GM12878 (cell line): ENCODE measurements around the gene C9orf72. TPM values are rescaled to one million over a fixed set of nuclear protein-coding genes. Genes with fewer than 3 reads are reported as not detected.

ENCODE experiments used
- ATAC-seq: fragments of 200-7000 bp; cut with Tn5 transposase; 3 replicates; pipeline ENCODE4 v1.9.1; 2020; ENCODE audit warnings: mild to moderate bottlenecking, moderate library complexity
- BruUV-seq: library from RNA; stranded (reverse); fragments of 400-500 nt; replicated peaks from 2 replicates; lab custom pipeline; 2021; lab: Mats Ljungman, UMichigan
- CTCF ChIA-PET: fragments of 300-600 bp; sonication (Branson Sonifier 250); formaldehyde crosslinking; extraction: SDS; loops from one replicate; lab custom pipeline; 2021; ENCODE audit warnings: inconsistent platforms; lab: Yijun Ruan, JAX
- POLR2A ChIA-PET: fragments of 350-600 bp; formaldehyde crosslinking; extraction: SDS; loops from one replicate; lab custom pipeline; 2021; ENCODE audit warnings: inconsistent platforms; lab: Charles Lee
- RAD21 ChIA-PET: fragments of 300-600 bp; sonication (Branson Sonifier 250); formaldehyde crosslinking; loops from one replicate; lab custom pipeline; 2023; ENCODE audit warnings: antibody characterized with exemption; ENCODE audit not compliant: unreplicated experiment; lab: Charles Lee
- SMC1A ChIA-PET: fragments of 300-600 bp; sonication (Branson Sonifier 250); formaldehyde crosslinking; loops from one replicate; lab custom pipeline; 2023; ENCODE audit not compliant: unreplicated experiment, uncharacterized antibody; lab: Charles Lee
- DNase-seq: peaks from one replicate; pipeline ENCODE4 v3.0.0-alpha.2; 2011; ENCODE audit warnings: low read depth, low spot score
- FAIRE-seq: peaks from 3 replicates; lab custom pipeline; 2011; peaks lifted over from hg19 to GRCh38; lab: Jason Lieb, UNC
- H2AFZ ChIP-seq: 2 replicates; pipeline ENCODE4 v1.6.0; 2011; ENCODE audit warnings: low read depth, low read length, control low read depth; ENCODE audit not compliant: control insufficient read depth
- H3K27ac ChIP-seq: 2 replicates; pipeline ENCODE4 v1.5.1; 2011; ENCODE audit warnings: control low read depth; ENCODE audit not compliant: control insufficient read depth, insufficient read depth
- H3K27me3 ChIP-seq, 2 experiments: replicated peaks in 1 of 2; 2 replicates each; pipeline versions ENCODE4 v1.6.0 to v1.6.1; 2011; ENCODE audit warnings: low read length in 1 of 2; ENCODE audit not compliant: control insufficient read depth in 2 of 2, insufficient read depth in 2 of 2
- H3K36me3 ChIP-seq, 2 experiments: 2 replicates each; pipeline ENCODE4 v1.5.1; 2011; ENCODE audit warnings: low read length in 1 of 2; ENCODE audit not compliant: control insufficient read depth in 2 of 2, insufficient read depth in 2 of 2
- H3K4me1 ChIP-seq: 2 replicates; pipeline ENCODE4 v1.6.1; 2011; ENCODE audit warnings: mild to moderate bottlenecking, low read length, moderate library complexity, mixed read lengths; ENCODE audit not compliant: control insufficient read depth, insufficient read depth
- H3K4me2 ChIP-seq: 2 replicates; pipeline ENCODE4 v1.6.0; 2011; ENCODE audit warnings: control low read depth; ENCODE audit not compliant: control insufficient read depth, insufficient read depth
- H3K4me3 ChIP-seq: fragments of 200-600 bp; sonication (generic); 2 replicates; pipeline ENCODE4 v1.5.1; 2016
- H3K79me2 ChIP-seq: 2 replicates; pipeline ENCODE4 v1.6.0; 2011; ENCODE audit warnings: low read length; ENCODE audit not compliant: control insufficient read depth, insufficient read depth
- H3K9ac ChIP-seq: 2 replicates; pipeline ENCODE4 v1.8.0; 2011; ENCODE audit warnings: low read length, control low read depth, mixed read lengths; ENCODE audit not compliant: control insufficient read depth, insufficient read depth
- H3K9me3 ChIP-seq: replicated peaks from 3 replicates; pipeline ENCODE4 v1.5.1; 2011; ENCODE audit warnings: mild to moderate bottlenecking, low read length; ENCODE audit not compliant: control insufficient read depth, insufficient read depth
- H4K20me1 ChIP-seq: 2 replicates; pipeline ENCODE4 v1.6.0; 2011; ENCODE audit not compliant: control insufficient read depth, insufficient read depth
- ATF3 ChIP-seq: IDR thresholded peaks from 2 replicates; pipeline ENCODE4 v1.6.1; 2011; ENCODE audit warnings: low read depth, mild to moderate bottlenecking, low read length, moderate library complexity, borderline replicate concordance; ENCODE audit errors: extremely low read depth
- EP300 ChIP-seq, 2 experiments: fragments of 150-350 bp in 1 of 2; IDR thresholded peaks; 2 replicates each; pipeline ENCODE4 v1.6.1; 2011 to 2012; ENCODE audit warnings: low read depth in 2 of 2, low read length in 2 of 2, borderline replicate concordance in 1 of 2, improper control_type of control experiment in 1 of 2, inconsistent platforms in 1 of 2; ENCODE audit not compliant: control insufficient read depth in 1 of 2
- IRF4 ChIP-seq: IDR thresholded peaks from 2 replicates; pipeline ENCODE4 v1.6.1; 2011; ENCODE audit warnings: low read depth, low read length
- JUNB ChIP-seq: IDR thresholded peaks from 2 replicates; pipeline ENCODE4 v1.6.1; 2016; ENCODE audit warnings: antibody characterized with exemption, mild to moderate bottlenecking
- KDM1A ChIP-seq: fragments of 200-600 bp; sonication (generic); IDR thresholded peaks from 2 replicates; pipeline ENCODE4 v1.6.1; 2016; ENCODE audit warnings: borderline replicate concordance
- LARP7 ChIP-seq: fragments of 450-650 bp; IDR thresholded peaks from 2 replicates; pipeline ENCODE4 v1.6.1; 2017; ENCODE audit warnings: mild to moderate bottlenecking
- NR2C2 ChIP-seq: IDR thresholded peaks from 2 replicates; pipeline ENCODE4 v1.6.1; 2011; ENCODE audit warnings: borderline replicate concordance, low read depth; ENCODE audit not compliant: control insufficient read depth, insufficient read length
- NRF1 ChIP-seq: conservative IDR thresholded peaks from 2 replicates; pipeline ENCODE4 v1.6.1; 2011; ENCODE audit warnings: mild to moderate bottlenecking, low read depth, low read length, improper control_type of control experiment
- POLR2A ChIP-seq: IDR thresholded peaks from 2 replicates; pipeline ENCODE4 v1.6.1; 2011; ENCODE audit warnings: low read depth, mild to moderate bottlenecking, low read length
- RCOR1 ChIP-seq: conservative IDR thresholded peaks from 2 replicates; pipeline ENCODE4 v1.6.1; 2012; ENCODE audit warnings: low read depth, low read length, improper control_type of control experiment
- SMC3 ChIP-seq: IDR thresholded peaks from 2 replicates; pipeline ENCODE4 v1.6.1; 2011; ENCODE audit warnings: low read length, improper control_type of control experiment, borderline replicate concordance
- SPI1 ChIP-seq: IDR thresholded peaks from 2 replicates; pipeline ENCODE4 v1.6.1; 2011; ENCODE audit warnings: low read depth, mild to moderate bottlenecking, low read length, moderate library complexity, borderline replicate concordance; ENCODE audit not compliant: insufficient read depth
- SUZ12 ChIP-seq: fragments of 200-600 bp; sonication (generic); IDR thresholded peaks from one replicate; pipeline ENCODE4 v1.6.1; 2018; ENCODE audit warnings: antibody characterized with exemption, mild to moderate bottlenecking; ENCODE audit not compliant: unreplicated experiment
- TCF12 ChIP-seq: IDR thresholded peaks from 2 replicates; pipeline ENCODE4 v1.6.1; 2011; ENCODE audit warnings: low read depth, mild to moderate bottlenecking, low read length
- YY1 ChIP-seq: IDR thresholded peaks from 2 replicates; pipeline ENCODE4 v1.6.1; 2011; ENCODE audit warnings: low read depth, mild to moderate bottlenecking, low read length
- WGBS: methylation state at CpG from one replicate; pipeline ENCODE4 v1.1.6; 2016; ENCODE audit warnings: low lambda C conversion rate; ENCODE audit not compliant: insufficient replicate concordance, insufficient coverage; ENCODE audit errors: missing lambda C conversion rate; 5-methylcytosine and 5-hydroxymethylcytosine counted together
- in situ Hi-C: fragments of 300-500 bp; cut with MboI; formaldehyde crosslinking; loops from 9 replicates; pipeline ENCODE4 v1.14.3; 2018; ENCODE audit warnings: mixed read lengths
- intact Hi-C: fragments of 100-400 bp; cut with micrococcal nuclease; formaldehyde crosslinking; loops from one replicate; pipeline ENCODE4 v1.14.2; 2022; ENCODE audit not compliant: unreplicated experiment
- polyA plus RNA-seq, 11 experiments: library from polyadenylated mRNA; depleted of rRNA in 4 of 11; unstranded in 6 of 11; stranded (reverse) in 5 of 11; fragments of >200 nt; fragmentation: Nextera tagmentation in 4 of 11; fragmentation: Illumina TruSeq in 1 of 11; extraction: Ambion mirVana in 4 of 11; extraction: Trizol in 1 of 11; gene quantifications; 1 replicate in 1 of 11; 2 replicates in 10 of 11; pipeline versions ENCODE4 v1.2.1 to v1.2.3, GENCODE V29; 2011 to 2016; ENCODE audit warnings: inconsistent platforms in 2 of 11, missing spikeins in 2 of 11, low read depth in 1 of 11
- total RNA-seq, 4 experiments: library from RNA; depleted of rRNA in 3 of 4; stranded (reverse); fragments of >200 nt in 3 of 4; fragmentation: Illumina TruSeq in 1 of 4; extraction: Trizol in 1 of 4; gene quantifications; 2 replicates each; pipeline versions ENCODE4 v1.2.1 to v1.2.3, GENCODE V29; 2013 to 2021

The C9orf72 gene
- total and polyA plus RNA-seq, 10 of the 15 experiments (the other 5 are each of a cell fraction or from before 2014, with no cell fraction given): 4.8 to 9.0 (median 6.4) TPM

GRCh38 chr9:27510780-27511179 is 62.5 kb downstream of the C9orf72 start:
- ChIA-PET SMC1A (no interaction called here), POLR2A (no interaction called here), RAD21 (no interaction called here), CTCF (interaction anchor here (0.9 kb wide), 1 partner anchor 25 kb away, joined by 3 read pairs; no protein-coding TSS in a partner anchor)
- no peak overlapping the region for H3K4me3 ChIP-seq
- FAIRE-seq (no peak), DNase-seq (no peak), ATAC-seq (no peak)
- intact Hi-C loops (no loop called here), in situ Hi-C loops (no loop called here)
- H3K9ac ChIP-seq: no peak overlapping the region
- H3K4me1 ChIP-seq: no peaks in the 10 kb centered on the region
- H3K79me2 ChIP-seq: no peaks in the 10 kb centered on the region
- no TSS peak for BruUV-seq
- no peaks in the 10 kb centered on the region for H4K20me1 ChIP-seq
- no peak for TF ChIP-seq TCF12
- no peaks in the 10 kb centered on the region for H3K36me3 ChIP-seq
- H2AFZ ChIP-seq: no peak overlapping the region
- WGBS: 55% methylated on average over 2 of the region's 2 CpGs
- no peak overlapping the region for H3K27ac ChIP-seq
- no peak overlapping the region for H3K4me2 ChIP-seq
- H3K9me3 ChIP-seq: no peaks in the 10 kb centered on the region
- H3K27me3 ChIP-seq: no peaks in the 10 kb centered on the region

DNA sequence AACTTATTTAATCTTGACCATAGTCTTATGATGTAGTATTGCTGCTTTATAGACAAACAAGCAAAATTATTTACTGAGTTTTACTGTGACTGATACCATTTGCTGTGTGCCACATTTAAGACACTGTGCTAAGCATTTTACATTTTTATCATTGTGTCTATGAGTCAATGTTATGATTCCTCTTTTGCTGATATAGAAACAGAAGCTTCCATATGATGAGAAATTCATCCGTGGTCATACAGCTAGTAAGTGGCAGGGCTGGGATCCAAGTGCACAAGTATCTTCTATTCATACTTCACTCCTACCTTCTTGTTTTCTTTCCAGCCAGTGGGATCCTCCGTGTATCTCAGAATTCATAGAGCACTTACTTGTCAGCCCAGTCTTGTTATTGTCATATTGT is 66.3 kb downstream of the C9orf72 start:
- no peak overlapping the region for H3K27ac ChIP-seq
- no peaks in the 10 kb centered on the region for H3K4me1 ChIP-seq
- H4K20me1 ChIP-seq: no peaks in the 10 kb centered on the region
- WGBS: 33% methylated on average over 2 of the region's 2 CpGs
- intact Hi-C loops (no loop called here), in situ Hi-C loops (no loop called here)
- no peak overlapping the region for H2AFZ ChIP-seq
- SMC1A ChIA-PET: interaction anchor here (1.2 kb wide), 1 partner anchor 12 kb away, joined by 3 read pairs; no protein-coding TSS in a partner anchor
- H3K4me3 ChIP-seq: no peak overlapping the region
- no peak for DNase-seq
- no peak for ATAC-seq
- POLR2A ChIA-PET: no interaction called here
- H3K9me3 ChIP-seq: no peaks in the 10 kb centered on the region
- CTCF ChIA-PET: interaction anchor here (1.0 kb wide), 1 partner anchor 32 kb away, joined by 3 read pairs; no protein-coding TSS in a partner anchor
- TF ChIP-seq LARP7 (no peak), KDM1A (no peak), NRF1 (no peak), POLR2A (no peak), NR2C2 (no peak), ATF3 (no peak), SPI1 (no peak), JUNB (no peak), SUZ12 (no peak), YY1 (no peak), RCOR1 (no peak), EP300 (IDR thresholded peaks at IDR 0.05; ENCODE audit: borderline replicate concordance in 1 of 2, control insufficient read depth in 1 of 2, low read depth in 2 of 2, low read length in 2 of 2) (no peak), SMC3 (no peak), IRF4 (no peak)
- H3K4me2 ChIP-seq: no peak overlapping the region
- H3K9ac ChIP-seq: no peak overlapping the region
- H3K79me2 ChIP-seq: no peaks in the 10 kb centered on the region
- no peaks in the 10 kb centered on the region for H3K27me3 ChIP-seq
- no peak for FAIRE-seq
- no peaks in the 10 kb centered on the region for H3K36me3 ChIP-seq
- RAD21 ChIA-PET: no interaction called here
- no TSS peak for BruUV-seq
